GM10248 (cell line): ENCODE data around the gene DPF1.

Experiments
- CTCF ChIA-PET: fragments of 300-600 bp; sonication (Branson Sonifier 250); formaldehyde crosslinking; extraction: SDS; loops from one replicate; lab custom pipeline; 2021; ENCODE audit warnings: antibody characterized with exemption; lab: Yijun Ruan, JAX
- POLR2A ChIA-PET: fragments of 350-650 bp; sonication (Branson Sonifier 250); formaldehyde crosslinking; extraction: SDS; loops from one replicate; lab custom pipeline; 2020; ENCODE audit warnings: antibody characterized with exemption; lab: Yijun Ruan, JAX
- DNase-seq: peaks from one replicate; pipeline ENCODE4 v3.0.0; 2012; ENCODE audit errors: extremely low spot score
- CTCF ChIP-seq: IDR thresholded peaks from 2 replicates; pipeline ENCODE4 v1.5.1; 2012; ENCODE audit warnings: mild to moderate bottlenecking, low read depth; ENCODE audit errors: extremely low read depth, missing control alignments, control extremely low read depth

DPF1 gene

DNA sequence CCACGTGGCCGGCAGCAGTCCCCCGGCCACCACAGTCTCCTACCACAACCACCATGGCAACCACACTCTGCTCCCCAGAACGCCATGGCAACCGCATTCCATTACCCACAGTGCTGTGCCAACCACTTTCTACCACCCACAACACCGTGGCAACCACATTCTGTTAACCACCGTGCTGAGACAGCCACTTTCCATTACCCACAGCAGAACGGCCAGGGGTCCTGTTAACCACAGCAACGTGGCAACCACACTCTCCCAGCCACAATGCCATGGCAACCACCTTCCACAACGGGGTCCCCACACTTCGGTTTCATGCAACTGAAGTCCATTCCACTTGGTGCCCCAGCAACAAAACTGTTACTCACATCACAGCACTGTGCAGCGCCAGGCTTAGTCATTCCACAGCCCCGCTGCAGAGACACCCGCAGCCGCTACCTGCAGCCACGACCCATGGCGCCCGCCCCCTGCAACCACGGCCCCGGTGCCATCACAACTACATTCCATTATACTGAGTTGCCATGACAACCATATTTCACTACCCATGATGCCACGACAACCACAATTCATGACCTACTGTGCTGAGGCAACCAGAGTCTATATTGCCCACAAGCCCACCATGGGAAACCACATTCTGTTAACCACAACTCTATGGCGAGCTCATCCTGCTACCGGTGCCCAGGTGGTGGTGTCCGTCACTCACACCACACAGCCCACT, 10.0 kb downstream of the DPF1 start:
- DNase-seq, result peak; percentile 51
- CTCF ChIA-PET, result interaction anchor here (0.6 kb wide), 1 partner anchor 47 kb away, joined by 3 read pairs; no protein-coding TSS in a partner anchor
- POLR2A ChIA-PET, result no interaction called here
- TF ChIP-seq CTCF, result no peak

DNA sequence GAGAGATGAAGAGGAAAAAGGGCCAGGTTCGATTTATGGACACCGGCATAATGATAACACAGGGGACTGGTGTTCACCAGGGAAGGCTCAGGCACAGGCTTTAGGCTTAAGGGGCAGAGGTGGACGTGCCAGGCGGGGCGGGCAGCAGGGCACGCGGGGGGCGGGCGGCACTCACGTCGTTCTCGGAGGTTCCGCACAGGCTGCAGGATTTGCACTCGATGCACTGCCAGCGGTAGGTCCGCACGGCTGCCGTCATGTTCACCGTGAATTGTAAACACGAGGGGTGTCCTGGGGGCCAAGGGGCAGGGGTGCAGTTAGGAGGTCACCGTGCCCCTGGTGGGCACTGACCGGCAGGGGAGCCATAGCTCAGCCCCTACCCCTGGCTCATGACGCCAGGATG, 10.6 kb downstream of the DPF1 start:
- ChIA-PET POLR2A (no interaction called here), CTCF (interaction anchor here (0.6 to 2.4 kb wide), 2 partner anchors 14 to 46 kb away, joined by 3 to 7 read pairs; no protein-coding TSS in a partner anchor)
- no peak for TF ChIP-seq CTCF
- no peak for DNase-seq

DNA sequence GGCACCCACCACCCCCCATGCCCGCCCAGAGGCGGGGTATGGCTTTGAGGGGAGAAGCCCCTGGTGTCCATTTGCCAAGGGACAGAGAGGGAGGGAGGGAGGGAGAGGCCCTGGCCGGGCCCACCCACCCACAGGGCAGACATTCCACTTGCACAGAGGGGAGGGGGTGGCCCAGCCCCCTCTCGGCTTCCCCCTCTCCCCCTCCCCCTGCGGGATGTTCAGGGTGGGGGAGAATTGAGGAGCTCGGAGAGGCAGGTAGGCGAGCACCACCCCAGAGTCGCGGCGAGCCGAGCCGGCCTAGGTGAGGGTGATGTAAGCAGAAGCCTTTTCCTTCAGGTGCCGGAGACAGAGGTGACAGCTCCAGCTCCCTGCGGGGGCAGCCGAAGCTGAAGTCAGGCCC, 12.3 kb downstream of the DPF1 start:
- ChIA-PET POLR2A (no interaction called here), CTCF (interaction anchor here (2.4 kb wide), 1 partner anchor 15 kb away, joined by 7 read pairs; no protein-coding TSS in a partner anchor)
- no peak for DNase-seq
- no peak for TF ChIP-seq CTCF

DNA sequence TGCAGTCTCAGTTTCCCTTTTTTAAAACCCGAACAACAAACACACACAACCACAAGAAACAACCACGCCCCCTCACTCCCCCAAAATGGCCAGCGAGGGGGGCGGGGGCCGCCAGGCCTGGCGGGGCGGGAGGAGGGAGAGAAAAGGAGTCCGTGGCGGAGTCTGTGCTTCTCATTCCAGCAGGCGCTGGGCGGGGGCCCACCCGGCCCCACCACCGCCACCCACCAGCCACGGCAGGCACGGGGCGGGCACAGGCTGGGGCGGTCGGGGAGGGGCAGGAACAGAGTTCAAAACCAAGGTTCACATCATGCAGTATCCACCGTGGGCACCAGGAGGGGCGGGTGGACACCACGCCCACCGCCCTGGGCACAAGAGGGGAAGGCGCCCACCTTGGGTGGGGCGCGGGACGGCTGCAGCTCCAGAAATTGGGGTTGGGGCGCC, 12.9 kb downstream of the DPF1 start:
- ChIA-PET POLR2A (no interaction called here), CTCF (interaction anchor here (2.4 kb wide), 1 partner anchor 16 kb away, joined by 7 read pairs; no protein-coding TSS in a partner anchor)
- no peak for TF ChIP-seq CTCF
- no peak for DNase-seq

GRCh38 chr19:38210458-38210987, 13.5 kb downstream of the DPF1 start:
- POLR2A ChIA-PET, result interaction anchor here (0.6 kb wide), 1 partner anchor 1734 kb away, joined by 8 read pairs; no protein-coding TSS in a partner anchor
- no peak for TF ChIP-seq CTCF
- CTCF ChIA-PET, result interaction anchor here (1.5 kb wide), 1 partner anchor 24 kb away, joined by 4 read pairs; no protein-coding TSS in a partner anchor
- DNase-seq, result no peak

GRCh38 chr19:38209671-38210457, 14.2 kb downstream of the DPF1 start:
- ChIA-PET CTCF (interaction anchor here (1.5 kb wide), 1 partner anchor 25 kb away, joined by 4 read pairs; no protein-coding TSS in a partner anchor), POLR2A (interaction anchor here (0.6 kb wide), 1 partner anchor 1735 kb away, joined by 8 read pairs; no protein-coding TSS in a partner anchor)
- no peak for DNase-seq
- TF ChIP-seq CTCF, result no peak
